ENCODE data around the gene LRP1.

GRCh38 chr12:57226588-57227314 lies 98.5 kb downstream of the LRP1 start:
- TF ChIP-seq, protein P1, sequence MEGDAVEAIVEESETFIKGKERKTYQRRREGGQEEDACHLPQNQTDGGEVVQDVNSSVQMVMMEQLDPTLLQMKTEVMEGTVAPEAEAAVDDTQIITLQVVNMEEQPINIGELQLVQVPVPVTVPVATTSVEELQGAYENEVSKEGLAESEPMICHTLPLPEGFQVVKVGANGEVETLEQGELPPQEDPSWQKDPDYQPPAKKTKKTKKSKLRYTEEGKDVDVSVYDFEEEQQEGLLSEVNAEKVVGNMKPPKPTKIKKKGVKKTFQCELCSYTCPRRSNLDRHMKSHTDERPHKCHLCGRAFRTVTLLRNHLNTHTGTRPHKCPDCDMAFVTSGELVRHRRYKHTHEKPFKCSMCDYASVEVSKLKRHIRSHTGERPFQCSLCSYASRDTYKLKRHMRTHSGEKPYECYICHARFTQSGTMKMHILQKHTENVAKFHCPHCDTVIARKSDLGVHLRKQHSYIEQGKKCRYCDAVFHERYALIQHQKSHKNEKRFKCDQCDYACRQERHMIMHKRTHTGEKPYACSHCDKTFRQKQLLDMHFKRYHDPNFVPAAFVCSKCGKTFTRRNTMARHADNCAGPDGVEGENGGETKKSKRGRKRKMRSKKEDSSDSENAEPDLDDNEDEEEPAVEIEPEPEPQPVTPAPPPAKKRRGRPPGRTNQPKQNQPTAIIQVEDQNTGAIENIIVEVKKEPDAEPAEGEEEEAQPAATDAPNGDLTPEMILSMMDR (IDR thresholded peaks at IDR 0.05; ENCODE audit: low read depth, low read length, poor library complexity, severe bottlenecking) = no peak
- no peak for TF ChIP-seq EZH2phosphoT487 (IDR thresholded peaks at IDR 0.05; ENCODE audit: borderline replicate concordance, low read length)

Measured in DOHH2 (cell line).